Breast epithelium (tissue), 3 donors: ENCODE results near the gene INPP4A.

Source experiments
- POLR2AphosphoS5 ChIP-seq, 3 donors: sonication (generic); formaldehyde crosslinking; IDR thresholded peaks; one replicate each; pipeline ENCODE4 v1.6.1; 2017; ENCODE audit warnings: antibody characterized with exemption in 3 of 3
- TF ChIP-seq, protein P1 (sequence below), 3 donors: fragments of 450-650 bp; IDR thresholded peaks; one replicate each; pipeline ENCODE4 v1.5.1; 2016 to 2017; ENCODE audit warnings: antibody characterized with exemption in 3 of 3, mild to moderate bottlenecking in 3 of 3, moderate library complexity in 3 of 3

DNA sequence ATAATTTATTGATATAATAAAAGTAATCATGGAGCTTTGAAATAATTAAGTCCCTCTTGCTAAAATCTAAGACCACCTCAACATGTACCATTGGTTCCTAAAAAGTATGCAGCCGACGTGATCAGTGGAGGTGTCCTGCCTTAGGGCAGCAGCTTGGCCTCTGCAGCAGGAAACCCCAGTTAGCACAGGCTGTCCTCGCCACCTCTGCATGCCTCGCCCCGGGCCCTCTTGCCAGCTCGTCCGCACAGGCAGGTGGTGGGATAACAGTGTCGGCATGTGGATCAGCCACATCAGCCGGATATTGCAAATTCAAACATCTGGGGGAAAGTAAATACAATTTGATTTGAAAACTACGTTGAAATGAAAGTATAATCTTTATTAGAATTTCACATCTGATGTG is 140.7 kb downstream of the INPP4A start:
- TF ChIP-seq, protein P1, sequence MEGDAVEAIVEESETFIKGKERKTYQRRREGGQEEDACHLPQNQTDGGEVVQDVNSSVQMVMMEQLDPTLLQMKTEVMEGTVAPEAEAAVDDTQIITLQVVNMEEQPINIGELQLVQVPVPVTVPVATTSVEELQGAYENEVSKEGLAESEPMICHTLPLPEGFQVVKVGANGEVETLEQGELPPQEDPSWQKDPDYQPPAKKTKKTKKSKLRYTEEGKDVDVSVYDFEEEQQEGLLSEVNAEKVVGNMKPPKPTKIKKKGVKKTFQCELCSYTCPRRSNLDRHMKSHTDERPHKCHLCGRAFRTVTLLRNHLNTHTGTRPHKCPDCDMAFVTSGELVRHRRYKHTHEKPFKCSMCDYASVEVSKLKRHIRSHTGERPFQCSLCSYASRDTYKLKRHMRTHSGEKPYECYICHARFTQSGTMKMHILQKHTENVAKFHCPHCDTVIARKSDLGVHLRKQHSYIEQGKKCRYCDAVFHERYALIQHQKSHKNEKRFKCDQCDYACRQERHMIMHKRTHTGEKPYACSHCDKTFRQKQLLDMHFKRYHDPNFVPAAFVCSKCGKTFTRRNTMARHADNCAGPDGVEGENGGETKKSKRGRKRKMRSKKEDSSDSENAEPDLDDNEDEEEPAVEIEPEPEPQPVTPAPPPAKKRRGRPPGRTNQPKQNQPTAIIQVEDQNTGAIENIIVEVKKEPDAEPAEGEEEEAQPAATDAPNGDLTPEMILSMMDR (IDR thresholded peaks at IDR 0.05): no peak
- no peak for TF ChIP-seq POLR2AphosphoS5 (IDR thresholded peaks at IDR 0.05)
